Panc1 (cell line): ENCODE data around the gene FOXO1. TPM values are rescaled to one million over a fixed set of nuclear protein-coding genes. Genes with fewer than 3 reads are reported as not detected.

Experiments
- ATAC-seq: fragments of 200-7000 bp; cut with Tn5 transposase; 2 replicates; pipeline ENCODE4 v1.9.1; 2020; ENCODE audit warnings: mild to moderate bottlenecking, moderate library complexity
- BruUV-seq: library from RNA; stranded (reverse); fragments of 400-500 nt; replicated peaks from 2 replicates; lab custom pipeline; 2021; lab: Mats Ljungman, UMichigan
- CTCF ChIA-PET: fragments of 300-600 bp; sonication (Branson Sonifier 250); formaldehyde crosslinking; loops from one replicate; lab custom pipeline; 2022; ENCODE audit warnings: antibody characterized with exemption; lab: Charles Lee
- POLR2A ChIA-PET: fragments of 300-600 bp; sonication (Branson Sonifier 250); formaldehyde crosslinking; loops from one replicate; lab custom pipeline; 2022; ENCODE audit warnings: antibody characterized with exemption; lab: Charles Lee
- DNase-seq: peaks from one replicate; pipeline ENCODE4 v3.0.0-alpha.2; 2010; ENCODE audit warnings: low read depth, low spot score
- H3K27ac ChIP-seq: 2 replicates; pipeline ENCODE4 v1.5.1; 2011; ENCODE audit warnings: mild to moderate bottlenecking, low read length, inconsistent platforms
- H3K27me3 ChIP-seq: fragments of 200-500 bp; sonication (Bioruptor generic); 2 replicates; pipeline ENCODE4 v1.6.0; 2014; ENCODE audit warnings: low read length, inconsistent platforms; ENCODE audit not compliant: control insufficient read depth, insufficient read depth
- H3K36me3 ChIP-seq: fragments of 200-500 bp; sonication (Bioruptor generic); 2 replicates; pipeline ENCODE4 v1.5.1; 2014; ENCODE audit warnings: inconsistent platforms, mild to moderate bottlenecking, low read length, moderate library complexity; ENCODE audit not compliant: control insufficient read depth, insufficient read depth
- H3K4me1 ChIP-seq: 2 replicates; pipeline ENCODE4 v1.5.1; 2011; ENCODE audit warnings: inconsistent platforms, mild to moderate bottlenecking, low read length, moderate library complexity; ENCODE audit not compliant: control insufficient read depth, insufficient read depth
- H3K4me3 ChIP-seq, 2 experiments: 2 replicates each; pipeline ENCODE4 v1.5.1; 2011 to 2012; ENCODE audit warnings: low read depth in 2 of 2, low read length in 2 of 2, mild to moderate bottlenecking in 2 of 2, inconsistent platforms in 1 of 2, moderate library complexity in 1 of 2
- H3K9me3 ChIP-seq: fragments of 200-500 bp; sonication (Bioruptor generic); 2 replicates; pipeline ENCODE4 v1.5.1; 2014; ENCODE audit warnings: low read depth, mild to moderate bottlenecking, inconsistent platforms, low read length, moderate library complexity; ENCODE audit not compliant: control insufficient read depth, insufficient read depth
- POLR2AphosphoS5 ChIP-seq: IDR thresholded peaks from 2 replicates; pipeline ENCODE4 v1.6.1; 2012; ENCODE audit warnings: mild to moderate bottlenecking, low read depth, low read length, moderate library complexity
- SIN3A ChIP-seq: IDR thresholded peaks from 2 replicates; pipeline ENCODE4 v1.6.1; 2012; ENCODE audit warnings: low read depth, mild to moderate bottlenecking, low read length, moderate library complexity, borderline replicate concordance; ENCODE audit not compliant: insufficient read depth
- TCF7L2 ChIP-seq: IDR thresholded peaks from 2 replicates; pipeline ENCODE4 v1.6.1; 2011; ENCODE audit warnings: mild to moderate bottlenecking, low read depth, low read length, inconsistent platforms
- in situ Hi-C: cut with HindIII; loops from 2 replicates; pipeline ENCODE4 v1.10.0; 2016; ENCODE audit warnings: low sequenced_read_pairs, low pct_unique_long_range_greater_than_20kb
- intact Hi-C: fragments of 100-400 bp; cut with micrococcal nuclease; formaldehyde crosslinking; loops from one replicate; pipeline ENCODE4 v1.10.0; 2022; ENCODE audit not compliant: unreplicated experiment
- total RNA-seq: library from RNA; stranded (reverse); gene quantifications from one replicate; pipeline ENCODE4 v1.2.1, GENCODE V29; 2021; ENCODE audit not compliant: unreplicated experiment
- TF ChIP-seq, protein P1 (sequence below): fragments of 450-650 bp; IDR thresholded peaks from 2 replicates; pipeline ENCODE4 v1.5.1; 2017; ENCODE audit warnings: mild to moderate bottlenecking
- TF ChIP-seq, protein P2 (sequence below), 2 experiments: IDR thresholded peaks; 2 replicates each; pipeline ENCODE4 v1.6.1; 2011 to 2012; ENCODE audit warnings: low read depth in 2 of 2, control low read depth in 1 of 2, low read length in 1 of 2, mild to moderate bottlenecking in 1 of 2, moderate library complexity in 1 of 2; ENCODE audit not compliant: insufficient read depth in 1 of 2

The FOXO1 gene
- total RNA-seq, 1 experiment from 2014 or later: 2.1 TPM

DNA sequence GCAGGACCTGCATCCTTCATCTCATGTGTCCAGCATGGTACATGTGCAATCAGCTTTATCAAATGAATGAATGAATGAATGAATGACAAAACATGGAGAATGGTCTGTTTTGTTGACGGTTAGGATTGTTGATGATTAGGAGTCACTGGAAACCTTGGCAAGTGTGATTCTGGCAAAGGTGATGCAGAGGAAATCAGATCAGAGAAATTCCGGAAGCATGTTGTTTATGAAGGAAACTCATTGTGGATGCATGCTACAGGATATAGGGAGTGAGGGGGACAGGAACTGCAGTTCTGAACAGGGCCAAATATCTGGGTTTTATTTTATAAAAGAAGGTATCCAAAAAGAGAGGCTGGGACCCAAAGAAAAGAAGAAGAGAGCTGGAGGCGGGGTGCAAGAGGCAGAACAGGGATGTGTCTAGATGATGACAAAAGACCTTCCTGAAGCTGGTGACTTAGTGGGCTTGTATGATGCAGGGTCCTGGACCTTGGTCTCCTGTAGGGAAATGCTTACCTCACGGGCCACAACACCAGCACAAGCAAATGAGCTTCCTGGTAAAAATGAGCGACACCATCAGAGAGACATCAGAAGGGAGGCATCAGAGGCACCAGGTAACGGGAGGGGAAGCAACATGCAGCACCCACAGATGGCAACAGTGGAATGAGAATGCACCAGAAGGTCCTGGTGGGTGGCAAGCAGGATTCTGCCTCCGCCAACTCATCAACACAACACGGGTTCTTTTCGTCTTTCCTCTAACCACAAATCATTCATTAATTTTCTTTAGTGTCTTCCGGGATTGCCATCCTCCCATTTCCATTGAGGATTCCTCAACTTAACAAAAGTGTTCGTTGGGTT lies 159.6 kb downstream of the FOXO1 start:
- Histone ChIP-seq H3K36me3 (no peaks in the 10 kb centered on the region), H3K27me3 (no peaks in the 10 kb centered on the region), H3K4me1 (no peaks in the 10 kb centered on the region), H3K9me3 (no peaks in the 10 kb centered on the region), H3K27ac (no peak overlapping the region), H3K4me3 (no peak overlapping the region)
- in situ Hi-C loops: no loop called here
- DNase-seq (no peak), ATAC-seq (no peak)
- intact Hi-C loops: no loop called here
- TF ChIP-seq TCF7L2 (no peak), POLR2AphosphoS5 (no peak), SIN3A (no peak)
- TF ChIP-seq, protein P1, sequence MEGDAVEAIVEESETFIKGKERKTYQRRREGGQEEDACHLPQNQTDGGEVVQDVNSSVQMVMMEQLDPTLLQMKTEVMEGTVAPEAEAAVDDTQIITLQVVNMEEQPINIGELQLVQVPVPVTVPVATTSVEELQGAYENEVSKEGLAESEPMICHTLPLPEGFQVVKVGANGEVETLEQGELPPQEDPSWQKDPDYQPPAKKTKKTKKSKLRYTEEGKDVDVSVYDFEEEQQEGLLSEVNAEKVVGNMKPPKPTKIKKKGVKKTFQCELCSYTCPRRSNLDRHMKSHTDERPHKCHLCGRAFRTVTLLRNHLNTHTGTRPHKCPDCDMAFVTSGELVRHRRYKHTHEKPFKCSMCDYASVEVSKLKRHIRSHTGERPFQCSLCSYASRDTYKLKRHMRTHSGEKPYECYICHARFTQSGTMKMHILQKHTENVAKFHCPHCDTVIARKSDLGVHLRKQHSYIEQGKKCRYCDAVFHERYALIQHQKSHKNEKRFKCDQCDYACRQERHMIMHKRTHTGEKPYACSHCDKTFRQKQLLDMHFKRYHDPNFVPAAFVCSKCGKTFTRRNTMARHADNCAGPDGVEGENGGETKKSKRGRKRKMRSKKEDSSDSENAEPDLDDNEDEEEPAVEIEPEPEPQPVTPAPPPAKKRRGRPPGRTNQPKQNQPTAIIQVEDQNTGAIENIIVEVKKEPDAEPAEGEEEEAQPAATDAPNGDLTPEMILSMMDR: no peak
- TF ChIP-seq, protein P2, sequence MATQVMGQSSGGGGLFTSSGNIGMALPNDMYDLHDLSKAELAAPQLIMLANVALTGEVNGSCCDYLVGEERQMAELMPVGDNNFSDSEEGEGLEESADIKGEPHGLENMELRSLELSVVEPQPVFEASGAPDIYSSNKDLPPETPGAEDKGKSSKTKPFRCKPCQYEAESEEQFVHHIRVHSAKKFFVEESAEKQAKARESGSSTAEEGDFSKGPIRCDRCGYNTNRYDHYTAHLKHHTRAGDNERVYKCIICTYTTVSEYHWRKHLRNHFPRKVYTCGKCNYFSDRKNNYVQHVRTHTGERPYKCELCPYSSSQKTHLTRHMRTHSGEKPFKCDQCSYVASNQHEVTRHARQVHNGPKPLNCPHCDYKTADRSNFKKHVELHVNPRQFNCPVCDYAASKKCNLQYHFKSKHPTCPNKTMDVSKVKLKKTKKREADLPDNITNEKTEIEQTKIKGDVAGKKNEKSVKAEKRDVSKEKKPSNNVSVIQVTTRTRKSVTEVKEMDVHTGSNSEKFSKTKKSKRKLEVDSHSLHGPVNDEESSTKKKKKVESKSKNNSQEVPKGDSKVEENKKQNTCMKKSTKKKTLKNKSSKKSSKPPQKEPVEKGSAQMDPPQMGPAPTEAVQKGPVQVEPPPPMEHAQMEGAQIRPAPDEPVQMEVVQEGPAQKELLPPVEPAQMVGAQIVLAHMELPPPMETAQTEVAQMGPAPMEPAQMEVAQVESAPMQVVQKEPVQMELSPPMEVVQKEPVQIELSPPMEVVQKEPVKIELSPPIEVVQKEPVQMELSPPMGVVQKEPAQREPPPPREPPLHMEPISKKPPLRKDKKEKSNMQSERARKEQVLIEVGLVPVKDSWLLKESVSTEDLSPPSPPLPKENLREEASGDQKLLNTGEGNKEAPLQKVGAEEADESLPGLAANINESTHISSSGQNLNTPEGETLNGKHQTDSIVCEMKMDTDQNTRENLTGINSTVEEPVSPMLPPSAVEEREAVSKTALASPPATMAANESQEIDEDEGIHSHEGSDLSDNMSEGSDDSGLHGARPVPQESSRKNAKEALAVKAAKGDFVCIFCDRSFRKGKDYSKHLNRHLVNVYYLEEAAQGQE (IDR thresholded peaks at IDR 0.05; ENCODE audit: insufficient read depth in 1 of 2, low read depth in 2 of 2, low read length in 1 of 2): no peak
- POLR2A ChIA-PET: interaction anchor here (0.6 kb wide), 1 partner anchor 479 kb away, joined by 3 read pairs; no protein-coding TSS in a partner anchor
- no TSS peak for BruUV-seq
- CTCF ChIA-PET: no interaction called here

Other genes with a start within 250 kb of the FOXO1 start
- gene MRPS31, start 104.5 kb upstream of the FOXO1 start, total RNA-seq: 10.9 TPM
- 16.4 TPM for gene SLC25A15, start 123.0 kb upstream of the FOXO1 start, total RNA-seq